Stimulated activated CD4-positive, alpha-beta T cell treated with anti-CD3 and anti-CD28 coated beads, Interleukin-1b, Interleukin-23, amount 100 ng/mL, for 4 hours (primary cell): Measurements from ENCODE around the gene SPPL3.

Experiments
- DNase-seq, 2 donors: peaks; one replicate each; pipeline ENCODE4 v3.0.0-alpha.2; 2020; ENCODE audit warnings: low read depth in 2 of 2

Gene SPPL3

GRCh38 chr12:120787889-120788288 lies 116.3 kb downstream of the SPPL3 start:
- no peak for DNase-seq

- DNase-seq: no peak
Measured at GRCh38 chr12:120784804-120785203, 119.4 kb downstream of the SPPL3 start.

GRCh38 chr12:120783197-120783596 lies 121.0 kb downstream of the SPPL3 start:
- DNase-seq: no peak

GRCh38 chr12:120775862-120776552 lies 128.2 kb downstream of the SPPL3 start:
- no peak for DNase-seq

- DNase-seq: no peak
Measured at GRCh38 chr12:120774169-120774916, 129.8 kb downstream of the SPPL3 start.

GRCh38 chr12:120771097-120771496 lies 133.1 kb downstream of the SPPL3 start:
- DNase-seq: no peak

GRCh38 chr12:120767071-120768024 lies 136.8 kb downstream of the SPPL3 start:
- no peak for DNase-seq

- DNase-seq: no peak
Measured at GRCh38 chr12:120766566-120766965, 137.6 kb downstream of the SPPL3 start.

- DNase-seq: no peak
Measured at GRCh38 chr12:120764816-120765215, 139.3 kb downstream of the SPPL3 start.

- no peak for DNase-seq
Measured at GRCh38 chr12:120763250-120763649, 140.9 kb downstream of the SPPL3 start.

- no peak for DNase-seq
Measured at GRCh38 chr12:120762086-120762485, 142.1 kb downstream of the SPPL3 start.

- DNase-seq: no peak
Measured at GRCh38 chr12:120761519-120761934, 142.6 kb downstream of the SPPL3 start.

GRCh38 chr12:120760349-120761254 lies 143.6 kb downstream of the SPPL3 start:
- no peak for DNase-seq

- no peak for DNase-seq
Measured at GRCh38 chr12:120759591-120760348, 144.4 kb downstream of the SPPL3 start.

GRCh38 chr12:120758798-120759590 lies 145.2 kb downstream of the SPPL3 start:
- DNase-seq: no peak

GRCh38 chr12:120757949-120758348 lies 146.2 kb downstream of the SPPL3 start:
- DNase-seq: no peak

GRCh38 chr12:120757226-120757742 lies 146.9 kb downstream of the SPPL3 start:
- no peak for DNase-seq

- no peak for DNase-seq
Measured at GRCh38 chr12:120755269-120755668, 148.9 kb downstream of the SPPL3 start.

- no peak for DNase-seq
Measured at GRCh38 chr12:120754792-120755191, 149.4 kb downstream of the SPPL3 start.
